ENCODE measurements around the gene CNDP1.

The CNDP1 gene

GRCh38 chr18:74625157-74625556 is 90.9 kb downstream of the CNDP1 start:
- no peak for DNase-seq (ENCODE audit: low spot score)

GRCh38 chr18:74626049-74626874 is 92.0 kb downstream of the CNDP1 start:
- DNase-seq (ENCODE audit: low spot score): no peak

- DNase-seq (ENCODE audit: low spot score): no peak
These were observed 96.5 kb downstream of the CNDP1 start for GRCh38 chr18:74630804-74631203.

- no peak for DNase-seq (ENCODE audit: low spot score)
These were observed 96.9 kb downstream of the CNDP1 start for GRCh38 chr18:74631212-74631611.

GRCh38 chr18:74631623-74632350 is 97.5 kb downstream of the CNDP1 start:
- DNase-seq (ENCODE audit: low spot score): no peak

- DNase-seq (ENCODE audit: low spot score): no peak
These were observed 98.0 kb downstream of the CNDP1 start for GRCh38 chr18:74632351-74632679.

- DNase-seq (ENCODE audit: low spot score): no peak
These were observed 98.6 kb downstream of the CNDP1 start for GRCh38 chr18:74632856-74633255.

- no peak for DNase-seq (ENCODE audit: low spot score)
These were observed 99.5 kb downstream of the CNDP1 start for GRCh38 chr18:74633652-74634352.

- DNase-seq (ENCODE audit: low spot score): no peak
These were observed 101.1 kb downstream of the CNDP1 start for GRCh38 chr18:74635224-74635975.

Measured in kidney tubule cell (primary cell).